Activated naive CD4-positive, alpha-beta T cell treated with anti-CD3 and anti-CD28 coated beads for 36 hours (primary cell): ENCODE data around the gene TRPV5. TPM values are rescaled to one million over a fixed set of nuclear protein-coding genes. Genes with fewer than 3 reads are reported as not detected.

ENCODE experiments used
- CTCF ChIA-PET: fragments of 350-600 bp; sonication (Branson Sonifier 250); formaldehyde crosslinking; loops from one replicate; lab custom pipeline; 2021; ENCODE audit warnings: antibody characterized with exemption; lab: Charles Lee
- DNase-seq: peaks from one replicate; pipeline ENCODE4 v3.0.0-alpha.2; 2020
- H3K27ac Mint-ChIP-seq: one replicate; pipeline ENCODE4 v1.8.0; 2021; ENCODE audit warnings: mild to moderate bottlenecking, mixed read lengths
- H3K27me3 Mint-ChIP-seq: one replicate; pipeline ENCODE4 v1.8.0; 2021; ENCODE audit warnings: low read depth, mixed read lengths
- H3K36me3 Mint-ChIP-seq: one replicate; pipeline ENCODE4 v1.8.0; 2021; ENCODE audit warnings: low read depth, mixed read lengths
- H3K4me1 Mint-ChIP-seq: one replicate; pipeline ENCODE4 v1.8.0; 2021; ENCODE audit warnings: low read depth, mixed read lengths
- H3K4me3 Mint-ChIP-seq: one replicate; pipeline ENCODE4 v1.8.0; 2021; ENCODE audit warnings: mild to moderate bottlenecking, moderate library complexity, mixed read lengths
- H3K9me3 Mint-ChIP-seq: one replicate; pipeline ENCODE4 v1.8.0; 2021; ENCODE audit warnings: mixed read lengths
- intact Hi-C: fragments of 100-400 bp; cut with micrococcal nuclease; formaldehyde crosslinking; loops from one replicate; pipeline ENCODE4 v1.15.1; 2023
- total RNA-seq, 2 experiments: library from RNA; stranded (reverse); gene quantifications; one replicate each; pipeline ENCODE4 v1.2.3, GENCODE V29; 2021

Gene TRPV5
- total RNA-seq, 2 experiments from 2014 or later, result not detected

DNA sequence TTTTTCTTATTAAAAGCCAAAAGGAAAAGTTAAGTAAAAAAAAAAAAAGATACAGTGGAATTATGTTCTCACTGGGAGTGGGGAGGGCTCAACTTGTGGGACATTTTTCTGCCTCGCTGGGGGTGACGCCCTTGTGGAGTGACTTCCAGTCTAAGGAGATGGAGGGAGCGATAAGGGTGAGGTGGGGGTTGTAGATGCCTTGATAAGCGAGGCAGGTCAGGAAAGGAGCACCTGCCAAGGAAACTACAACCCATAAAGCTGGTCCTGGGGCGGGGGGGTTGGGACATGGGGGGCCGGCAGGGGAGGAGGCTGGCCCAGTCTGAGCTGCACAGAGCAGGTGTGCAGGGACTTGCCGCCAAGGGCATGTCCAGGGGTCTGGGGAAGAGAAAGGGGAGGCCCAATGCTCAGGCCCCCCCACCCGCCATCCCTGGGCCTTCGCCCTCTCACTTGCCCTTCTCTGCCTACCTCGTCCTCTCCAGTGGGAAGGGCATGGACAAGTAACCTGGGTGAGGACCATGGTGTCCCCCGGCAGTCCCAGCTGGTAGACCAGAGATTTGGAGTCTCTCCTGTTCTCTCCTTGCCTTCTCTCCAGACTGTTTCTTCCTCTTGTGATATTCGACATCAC lies 2.5 kb upstream of the TRPV5 start:
- H3K36me3 Mint-ChIP-seq, result no peaks in the 10 kb centered on the region
- no peak for DNase-seq
- no peaks in the 10 kb centered on the region for H3K27me3 Mint-ChIP-seq
- H3K9me3 Mint-ChIP-seq, result no peaks in the 10 kb centered on the region
- no peak overlapping the region for H3K4me3 Mint-ChIP-seq
- CTCF ChIA-PET, result interaction anchor here (1.0 to 1.4 kb wide), 2 partner anchors 41 to 63 kb away, joined by 3 to 6 read pairs; no protein-coding TSS in a partner anchor
- no peak overlapping the region for H3K27ac Mint-ChIP-seq
- no peaks in the 10 kb centered on the region for H3K4me1 Mint-ChIP-seq
- intact Hi-C loops, result no loop called here

DNA sequence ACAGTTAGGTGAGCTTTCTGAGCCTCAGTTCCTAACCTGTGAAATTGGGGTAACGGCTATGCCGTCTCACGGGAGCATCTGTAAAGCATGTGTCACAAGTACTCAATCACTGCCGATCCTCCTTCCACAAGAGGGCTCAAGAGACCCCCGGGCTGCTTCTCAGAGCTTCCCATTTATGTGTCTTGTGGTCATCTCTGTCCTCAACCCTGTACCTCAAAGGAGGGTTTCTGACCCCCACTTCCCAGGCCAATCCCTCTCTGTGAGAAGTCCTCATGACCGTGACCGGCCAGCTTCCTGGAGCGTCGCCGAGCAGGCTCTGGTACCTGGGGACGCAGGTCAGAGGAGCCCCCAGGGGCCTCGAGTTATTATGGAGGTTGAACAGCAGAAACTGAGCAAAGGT lies 510 bp upstream of the TRPV5 start:
- no peaks in the 10 kb centered on the region for H3K9me3 Mint-ChIP-seq
- DNase-seq, result no peak
- H3K27me3 Mint-ChIP-seq, result no peaks in the 10 kb centered on the region
- no peak overlapping the region for H3K27ac Mint-ChIP-seq
- intact Hi-C loops, result no loop called here
- no peaks in the 10 kb centered on the region for H3K36me3 Mint-ChIP-seq
- H3K4me3 Mint-ChIP-seq, result no peak overlapping the region
- CTCF ChIA-PET, result no interaction called here
- H3K4me1 Mint-ChIP-seq, result no peaks in the 10 kb centered on the region

- H3K9me3 Mint-ChIP-seq, result no peaks in the 10 kb centered on the region
- H3K4me1 Mint-ChIP-seq, result no peaks in the 10 kb centered on the region
- no peak for DNase-seq
- no peaks in the 10 kb centered on the region for H3K27me3 Mint-ChIP-seq
- H3K27ac Mint-ChIP-seq, result no peak overlapping the region
- CTCF ChIA-PET, result interaction anchor here (1.2 to 1.3 kb wide), 2 partner anchors 11 to 69 kb away, joined by 3 read pairs; no protein-coding TSS in a partner anchor
- intact Hi-C loops, result no loop called here
- no peak overlapping the region for H3K4me3 Mint-ChIP-seq
- H3K36me3 Mint-ChIP-seq, result no peaks in the 10 kb centered on the region
Measured at GRCh38 chr7:142933092-142933475, 462 bp downstream of the TRPV5 start.

- CTCF ChIA-PET, result interaction anchor here (1.2 to 1.3 kb wide), 2 partner anchors 10 to 70 kb away, joined by 3 read pairs; no protein-coding TSS in a partner anchor
- Mint-ChIP-seq H3K9me3 (no peaks in the 10 kb centered on the region), H3K4me1 (no peaks in the 10 kb centered on the region), H3K27me3 (no peaks in the 10 kb centered on the region), H3K36me3 (no peaks in the 10 kb centered on the region), H3K27ac (no peak overlapping the region), H3K4me3 (no peak overlapping the region)
- DNase-seq, result no peak
- intact Hi-C loops, result no loop called here
Measured at GRCh38 chr7:142932386-142933091, 1.0 kb downstream of the TRPV5 start.

- H3K27me3 Mint-ChIP-seq, result no peaks in the 10 kb centered on the region
- intact Hi-C loops, result no loop called here
- H3K27ac Mint-ChIP-seq, result no peak overlapping the region
- no peaks in the 10 kb centered on the region for H3K36me3 Mint-ChIP-seq
- H3K4me3 Mint-ChIP-seq, result no peak overlapping the region
- H3K9me3 Mint-ChIP-seq, result no peaks in the 10 kb centered on the region
- DNase-seq, result no peak
- H3K4me1 Mint-ChIP-seq, result no peaks in the 10 kb centered on the region
- CTCF ChIA-PET, result no interaction called here
Measured at GRCh38 chr7:142930126-142930730, 3.3 kb downstream of the TRPV5 start.

- intact Hi-C loops, result no loop called here
- CTCF ChIA-PET, result interaction anchor here (1.4 kb wide), 1 partner anchor 12 kb away, joined by 5 read pairs; the partner anchor contains the start of gene LLCFC1
Measured at GRCh38 chr7:142927949-142928348, 5.6 kb downstream of the TRPV5 start.

DNA sequence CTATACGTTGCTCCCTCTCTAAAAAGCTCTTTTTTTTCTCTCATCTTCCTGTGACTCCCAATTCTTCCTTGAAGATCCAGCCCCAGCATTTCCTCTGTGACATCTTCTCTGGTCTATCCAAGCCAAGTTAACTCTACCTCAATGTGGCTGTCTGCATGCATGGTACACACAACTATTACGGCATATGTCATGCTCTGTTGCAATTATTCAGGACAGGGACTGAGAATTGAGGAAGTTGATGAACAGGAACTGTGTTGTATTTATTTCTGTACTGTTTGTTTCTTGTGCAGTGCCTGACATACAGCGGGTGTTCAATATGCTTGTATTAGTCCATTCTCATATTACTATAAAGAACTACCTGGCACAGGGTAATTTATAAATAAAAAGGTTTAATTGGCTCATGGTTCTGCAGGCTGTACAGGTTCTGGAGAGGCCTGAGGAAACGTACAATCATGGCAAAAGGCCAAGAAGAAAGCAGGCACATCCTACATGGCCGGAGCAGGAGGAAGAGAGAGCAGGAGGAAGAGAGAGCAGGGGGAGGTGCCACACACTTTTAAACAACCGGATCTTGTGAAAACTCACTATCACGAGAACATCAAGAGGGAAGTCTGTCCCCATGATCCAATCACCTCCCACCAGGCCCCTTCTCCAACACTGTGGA lies 6.3 kb downstream of the TRPV5 start:
- H3K27ac Mint-ChIP-seq, result no peak overlapping the region
- H3K4me3 Mint-ChIP-seq, result no peak overlapping the region
- CTCF ChIA-PET, result interaction anchor here (1.4 kb wide), 1 partner anchor 12 kb away, joined by 5 read pairs; the partner anchor contains the start of gene LLCFC1
- H3K36me3 Mint-ChIP-seq, result no peaks in the 10 kb centered on the region
- no peaks in the 10 kb centered on the region for H3K27me3 Mint-ChIP-seq
- no peaks in the 10 kb centered on the region for H3K4me1 Mint-ChIP-seq
- no peak for DNase-seq
- no peaks in the 10 kb centered on the region for H3K9me3 Mint-ChIP-seq
- intact Hi-C loops, result no loop called here

More at GRCh38 chr7:142927949-142928348, 5.6 kb downstream of the TRPV5 start:
- H3K4me3 Mint-ChIP-seq, result no peak overlapping the region
- no peaks in the 10 kb centered on the region for H3K36me3 Mint-ChIP-seq
- no peaks in the 10 kb centered on the region for H3K9me3 Mint-ChIP-seq
- no peaks in the 10 kb centered on the region for H3K4me1 Mint-ChIP-seq
- no peak for DNase-seq
- no peak overlapping the region for H3K27ac Mint-ChIP-seq
- H3K27me3 Mint-ChIP-seq, result no peaks in the 10 kb centered on the region

- no peak for DNase-seq
- Mint-ChIP-seq H3K27me3 (no peaks in the 10 kb centered on the region), H3K4me1 (no peaks in the 10 kb centered on the region), H3K27ac (no peak overlapping the region), H3K9me3 (no peaks in the 10 kb centered on the region), H3K36me3 (no peaks in the 10 kb centered on the region), H3K4me3 (no peak overlapping the region)
- intact Hi-C loops, result no loop called here
- CTCF ChIA-PET, result interaction anchor here (0.6 to 1.1 kb wide), 3 partner anchors 9 to 106 kb away, joined by 3 to 5 read pairs (median 3); no protein-coding TSS in a partner anchor
Measured at GRCh38 chr7:142925413-142925812, 8.1 kb downstream of the TRPV5 start.

GRCh38 chr7:142923391-142923790 lies 10.2 kb downstream of the TRPV5 start:
- H3K9me3 Mint-ChIP-seq, result no peaks in the 10 kb centered on the region
- no peaks in the 10 kb centered on the region for H3K36me3 Mint-ChIP-seq
- DNase-seq, result no peak
- intact Hi-C loops, result no loop called here
- CTCF ChIA-PET, result no interaction called here
- H3K4me1 Mint-ChIP-seq, result no peaks in the 10 kb centered on the region
- no peaks in the 10 kb centered on the region for H3K27me3 Mint-ChIP-seq
- no peak overlapping the region for H3K4me3 Mint-ChIP-seq
- H3K27ac Mint-ChIP-seq, result no peak overlapping the region

DNA sequence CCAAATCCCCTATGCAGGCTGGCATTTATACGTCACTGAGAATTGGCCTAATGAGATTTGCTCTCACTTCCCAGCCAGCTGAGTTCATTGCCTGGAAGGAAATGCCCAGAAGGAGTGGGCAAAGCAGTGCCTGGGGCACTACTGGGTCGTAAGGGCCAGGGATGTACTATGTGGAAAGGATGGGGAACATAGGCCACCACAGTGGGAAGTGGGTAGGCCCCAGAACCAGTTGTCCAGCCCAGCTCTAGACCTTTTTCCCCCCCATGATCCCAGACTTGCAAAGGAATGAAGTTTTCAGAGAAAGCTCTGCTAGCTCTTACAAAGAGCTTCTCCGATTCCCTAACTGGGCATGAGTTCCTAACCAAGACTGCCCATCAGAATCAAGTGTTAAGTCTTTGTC lies 13.9 kb downstream of the TRPV5 start:
- intact Hi-C loops, result no loop called here
- Mint-ChIP-seq H3K4me3 (no peak overlapping the region), H3K27me3 (peaks cover 2% of the 10 kb centered on the region), H3K4me1 (no peaks in the 10 kb centered on the region), H3K9me3 (no peaks in the 10 kb centered on the region), H3K27ac (no peak overlapping the region), H3K36me3 (no peaks in the 10 kb centered on the region)
- DNase-seq, result no peak
- CTCF ChIA-PET, result interaction anchor here (0.6 kb wide), 1 partner anchor 296 kb away, joined by 3 read pairs; no protein-coding TSS in a partner anchor

DNA sequence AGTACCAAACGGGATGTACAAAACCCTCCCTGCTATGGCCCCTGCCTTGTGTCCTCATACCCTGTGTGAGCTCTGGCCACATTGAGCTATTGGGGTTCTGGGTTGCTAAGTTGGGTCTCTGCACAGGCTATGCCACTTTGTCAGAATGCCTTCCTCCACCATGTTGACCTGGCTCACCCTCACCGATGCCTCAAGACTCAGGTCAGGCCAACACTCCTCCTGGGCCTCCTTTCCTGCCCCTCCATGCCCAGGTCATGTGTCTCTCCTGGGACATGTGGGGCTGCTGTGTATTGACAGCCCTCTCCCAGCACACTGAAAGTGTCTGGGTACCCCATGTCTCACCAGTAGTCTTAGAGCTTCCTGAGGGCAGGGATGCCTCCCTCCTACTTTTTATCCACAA lies 14.6 kb downstream of the TRPV5 start:
- intact Hi-C loops, result no loop called here
- H3K27ac Mint-ChIP-seq, result no peak overlapping the region
- DNase-seq, result no peak
- no peaks in the 10 kb centered on the region for H3K9me3 Mint-ChIP-seq
- H3K27me3 Mint-ChIP-seq, result peaks cover 2% of the 10 kb centered on the region
- no peaks in the 10 kb centered on the region for H3K4me1 Mint-ChIP-seq
- no peak overlapping the region for H3K4me3 Mint-ChIP-seq
- CTCF ChIA-PET, result no interaction called here
- no peaks in the 10 kb centered on the region for H3K36me3 Mint-ChIP-seq

DNA sequence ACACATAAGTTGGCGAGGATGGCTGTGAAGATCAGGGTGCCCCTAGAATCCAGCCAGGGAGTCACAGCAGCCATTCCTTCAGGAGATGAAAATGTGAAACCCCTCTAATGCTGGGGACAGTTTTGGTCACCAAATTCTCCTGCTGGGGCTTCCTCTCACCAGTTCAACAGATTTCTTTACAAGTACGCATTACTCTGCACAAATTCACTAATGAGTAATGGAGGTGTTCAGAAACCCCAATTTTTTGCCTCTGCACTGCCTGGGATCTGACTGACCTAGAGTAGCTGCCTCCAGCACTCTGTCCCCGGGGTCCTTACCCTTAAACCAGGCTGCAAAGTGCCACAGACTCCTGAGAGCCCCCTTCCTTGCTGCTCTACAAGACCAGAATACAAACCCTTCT lies 16.1 kb downstream of the TRPV5 start:
- Mint-ChIP-seq H3K27ac (no peak overlapping the region), H3K27me3 (peaks cover 2% of the 10 kb centered on the region), H3K36me3 (no peaks in the 10 kb centered on the region), H3K4me3 (no peak overlapping the region), H3K9me3 (no peaks in the 10 kb centered on the region), H3K4me1 (no peaks in the 10 kb centered on the region)
- DNase-seq, result no peak
- intact Hi-C loops, result no loop called here
- CTCF ChIA-PET, result no interaction called here
